Tibial nerve (tissue), 4 donors: ENCODE data around the gene DIP2B.

Experiments
- EP300 ChIP-seq, 2 donors: sonication (generic); formaldehyde crosslinking; IDR thresholded peaks; one replicate each; pipeline ENCODE4 v1.6.1; 2017; ENCODE audit warnings: antibody characterized with exemption in 2 of 2, mild to moderate bottlenecking in 1 of 2
- POLR2A ChIP-seq, 2 donors: fragments of 450-650 bp; IDR thresholded peaks; one replicate each; pipeline ENCODE4 v1.6.1; 2017; ENCODE audit warnings: antibody characterized with exemption in 2 of 2, mild to moderate bottlenecking in 2 of 2, moderate library complexity in 2 of 2
- TF ChIP-seq, protein P1 (sequence below), 5 experiments: fragments of 200-600 bp in 3 of 5; fragments of 450-650 bp in 2 of 5; sonication (generic) in 3 of 5; IDR thresholded peaks; one replicate each; pipeline ENCODE4 v1.5.1; 2016 to 2019; ENCODE audit warnings: antibody characterized with exemption in 5 of 5, mild to moderate bottlenecking in 3 of 5, moderate library complexity in 2 of 5

DNA sequence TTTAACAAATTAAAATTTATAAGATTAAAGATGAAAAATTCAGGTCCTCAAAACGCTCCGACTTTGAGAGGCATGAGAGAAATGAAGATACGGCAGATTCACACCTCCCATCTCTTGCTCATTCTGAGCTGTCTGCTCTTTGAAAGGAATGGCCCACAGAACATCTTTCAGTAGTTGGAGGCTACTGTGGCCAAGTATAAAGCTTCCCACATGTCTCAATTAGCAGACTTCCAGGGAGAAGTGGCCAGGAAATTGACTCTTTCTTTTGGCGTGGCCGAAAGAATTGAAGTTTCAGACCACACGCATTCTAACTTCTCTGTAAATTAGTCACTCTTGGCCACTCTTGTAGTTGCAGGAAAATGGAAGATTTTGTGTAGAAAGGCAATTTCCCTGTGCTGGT, 129.2 kb downstream of the DIP2B start:
- no peak for TF ChIP-seq POLR2A (IDR thresholded peaks at IDR 0.05)
- no peak for TF ChIP-seq EP300 (IDR thresholded peaks at IDR 0.05)
- TF ChIP-seq, protein P1, sequence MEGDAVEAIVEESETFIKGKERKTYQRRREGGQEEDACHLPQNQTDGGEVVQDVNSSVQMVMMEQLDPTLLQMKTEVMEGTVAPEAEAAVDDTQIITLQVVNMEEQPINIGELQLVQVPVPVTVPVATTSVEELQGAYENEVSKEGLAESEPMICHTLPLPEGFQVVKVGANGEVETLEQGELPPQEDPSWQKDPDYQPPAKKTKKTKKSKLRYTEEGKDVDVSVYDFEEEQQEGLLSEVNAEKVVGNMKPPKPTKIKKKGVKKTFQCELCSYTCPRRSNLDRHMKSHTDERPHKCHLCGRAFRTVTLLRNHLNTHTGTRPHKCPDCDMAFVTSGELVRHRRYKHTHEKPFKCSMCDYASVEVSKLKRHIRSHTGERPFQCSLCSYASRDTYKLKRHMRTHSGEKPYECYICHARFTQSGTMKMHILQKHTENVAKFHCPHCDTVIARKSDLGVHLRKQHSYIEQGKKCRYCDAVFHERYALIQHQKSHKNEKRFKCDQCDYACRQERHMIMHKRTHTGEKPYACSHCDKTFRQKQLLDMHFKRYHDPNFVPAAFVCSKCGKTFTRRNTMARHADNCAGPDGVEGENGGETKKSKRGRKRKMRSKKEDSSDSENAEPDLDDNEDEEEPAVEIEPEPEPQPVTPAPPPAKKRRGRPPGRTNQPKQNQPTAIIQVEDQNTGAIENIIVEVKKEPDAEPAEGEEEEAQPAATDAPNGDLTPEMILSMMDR (IDR thresholded peaks at IDR 0.05), result no peak
